HL-60 (cell line): ENCODE measurements around the gene NFE2.

Experiments used
- DNase-seq, 2 experiments: peaks; one replicate each; pipeline ENCODE4 v3.0.0-alpha.2; 2010 to 2020; ENCODE audit warnings: low read depth in 1 of 2, low spot score in 1 of 2
- H3K27ac ChIP-seq: fragments of 250-450 bp; sonication (Bioruptor Pico); replicated peaks from 2 replicates; pipeline ENCODE4 v1.5.1; 2020; ENCODE audit warnings: mild to moderate bottlenecking, moderate library complexity
- H3K27me3 ChIP-seq: fragments of 250-450 bp; sonication (Bioruptor Pico); 2 replicates; pipeline ENCODE4 v1.5.1; 2021; ENCODE audit warnings: mild to moderate bottlenecking, moderate library complexity; ENCODE audit not compliant: insufficient read depth, poor library complexity, severe bottlenecking
- H3K4me3 ChIP-seq: replicated peaks from 2 replicates; pipeline ENCODE4 v1.5.1; 2011; ENCODE audit warnings: mild to moderate bottlenecking, control low read depth, low read length; ENCODE audit not compliant: insufficient read depth
- CTCF ChIP-seq: IDR thresholded peaks from one replicate; pipeline ENCODE4 v1.5.1; 2011; ENCODE audit warnings: low read length, control low read depth, inconsistent platforms; ENCODE audit not compliant: insufficient read depth
- GABPA ChIP-seq: IDR thresholded peaks from 2 replicates; pipeline ENCODE4 v1.6.1; 2012; ENCODE audit warnings: low read depth
- POLR2AphosphoS5 ChIP-seq: IDR thresholded peaks from 2 replicates; pipeline ENCODE4 v1.6.1; 2012; ENCODE audit warnings: low read depth
- SPI1 ChIP-seq: IDR thresholded peaks from 2 replicates; pipeline ENCODE4 v1.6.1; 2012; ENCODE audit warnings: low read depth, mild to moderate bottlenecking, borderline replicate concordance
- TF ChIP-seq, protein P1 (sequence below): IDR thresholded peaks from 2 replicates; pipeline ENCODE4 v1.6.1; 2012; ENCODE audit warnings: low read depth; ENCODE audit not compliant: insufficient replicate concordance

Gene NFE2

GRCh38 chr12:54258201-54258681 lies 42.6 kb downstream of the NFE2 start:
- Histone ChIP-seq H3K4me3 (no peak overlapping the region), H3K27ac (no peak overlapping the region), H3K27me3 (no peaks in the 10 kb centered on the region)
- no peak for TF ChIP-seq POLR2AphosphoS5
- TF ChIP-seq GABPA: no peak
- no peak for TF ChIP-seq CTCF
- no peak for TF ChIP-seq SPI1
- TF ChIP-seq, protein P1, sequence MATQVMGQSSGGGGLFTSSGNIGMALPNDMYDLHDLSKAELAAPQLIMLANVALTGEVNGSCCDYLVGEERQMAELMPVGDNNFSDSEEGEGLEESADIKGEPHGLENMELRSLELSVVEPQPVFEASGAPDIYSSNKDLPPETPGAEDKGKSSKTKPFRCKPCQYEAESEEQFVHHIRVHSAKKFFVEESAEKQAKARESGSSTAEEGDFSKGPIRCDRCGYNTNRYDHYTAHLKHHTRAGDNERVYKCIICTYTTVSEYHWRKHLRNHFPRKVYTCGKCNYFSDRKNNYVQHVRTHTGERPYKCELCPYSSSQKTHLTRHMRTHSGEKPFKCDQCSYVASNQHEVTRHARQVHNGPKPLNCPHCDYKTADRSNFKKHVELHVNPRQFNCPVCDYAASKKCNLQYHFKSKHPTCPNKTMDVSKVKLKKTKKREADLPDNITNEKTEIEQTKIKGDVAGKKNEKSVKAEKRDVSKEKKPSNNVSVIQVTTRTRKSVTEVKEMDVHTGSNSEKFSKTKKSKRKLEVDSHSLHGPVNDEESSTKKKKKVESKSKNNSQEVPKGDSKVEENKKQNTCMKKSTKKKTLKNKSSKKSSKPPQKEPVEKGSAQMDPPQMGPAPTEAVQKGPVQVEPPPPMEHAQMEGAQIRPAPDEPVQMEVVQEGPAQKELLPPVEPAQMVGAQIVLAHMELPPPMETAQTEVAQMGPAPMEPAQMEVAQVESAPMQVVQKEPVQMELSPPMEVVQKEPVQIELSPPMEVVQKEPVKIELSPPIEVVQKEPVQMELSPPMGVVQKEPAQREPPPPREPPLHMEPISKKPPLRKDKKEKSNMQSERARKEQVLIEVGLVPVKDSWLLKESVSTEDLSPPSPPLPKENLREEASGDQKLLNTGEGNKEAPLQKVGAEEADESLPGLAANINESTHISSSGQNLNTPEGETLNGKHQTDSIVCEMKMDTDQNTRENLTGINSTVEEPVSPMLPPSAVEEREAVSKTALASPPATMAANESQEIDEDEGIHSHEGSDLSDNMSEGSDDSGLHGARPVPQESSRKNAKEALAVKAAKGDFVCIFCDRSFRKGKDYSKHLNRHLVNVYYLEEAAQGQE: no peak
- no peak for DNase-seq

DNA sequence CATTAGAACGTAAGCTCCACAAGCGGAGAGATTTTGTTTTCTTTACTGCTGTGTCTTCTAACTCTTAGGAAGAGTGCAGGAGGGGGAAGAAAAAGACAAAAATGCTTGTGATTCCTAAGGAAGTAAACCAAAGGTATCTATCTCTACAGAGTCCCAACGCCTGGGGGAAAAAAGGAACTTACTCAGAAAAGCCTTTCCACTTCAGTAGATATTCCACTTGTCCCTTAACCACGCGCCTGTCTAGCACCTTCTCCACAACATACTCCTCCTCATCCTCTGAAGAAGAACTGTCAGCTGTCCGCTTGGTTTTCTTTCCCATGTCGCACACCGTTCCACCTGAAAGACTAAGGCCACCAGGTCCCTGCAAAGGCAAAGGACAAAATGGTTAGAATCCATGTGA lies 43.5 kb downstream of the NFE2 start:
- Histone ChIP-seq H3K27me3 (no peaks in the 10 kb centered on the region), H3K27ac (no peak overlapping the region), H3K4me3 (no peak overlapping the region)
- DNase-seq: no peak
- TF ChIP-seq SPI1 (no peak), POLR2AphosphoS5 (no peak), CTCF (no peak), GABPA (no peak)
- TF ChIP-seq, protein P1: no peak

DNA sequence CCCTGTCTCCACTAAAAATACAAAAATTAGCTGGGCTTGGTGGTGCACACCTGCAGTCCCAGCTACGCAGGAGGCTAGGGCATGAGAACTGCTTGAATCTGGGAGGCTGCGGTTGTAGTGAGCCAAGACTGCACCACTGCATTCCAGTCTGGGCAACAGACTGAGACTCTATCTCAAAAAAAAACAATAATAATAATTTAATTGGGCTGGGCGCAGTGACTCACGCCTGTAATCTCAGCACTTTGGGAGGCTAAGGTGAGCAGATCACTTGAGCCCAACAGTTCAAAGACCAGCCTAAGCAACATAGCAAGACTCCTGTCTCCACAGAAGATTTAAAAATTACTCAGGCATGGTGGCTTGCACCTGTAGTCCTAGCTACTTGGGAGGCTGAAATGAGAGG lies 47.6 kb downstream of the NFE2 start:
- no peak overlapping the region for H3K4me3 ChIP-seq
- TF ChIP-seq POLR2AphosphoS5 (no peak), GABPA (no peak), CTCF (no peak), SPI1 (no peak)
- TF ChIP-seq, protein P1: no peak
- no peaks in the 10 kb centered on the region for H3K27me3 ChIP-seq
- DNase-seq: no peak
- H3K27ac ChIP-seq: no peak overlapping the region
